Endothelial cell (in vitro differentiated cells): ENCODE data around the gene CAV2. TPM values are rescaled to one million over a fixed set of nuclear protein-coding genes. Genes with fewer than 3 reads are reported as not detected.

Experiments
- DNase-seq: peaks from one replicate; pipeline ENCODE4 v3.0.0; 2021; ENCODE audit warnings: low spot score
- H3K27ac Mint-ChIP-seq: one replicate; pipeline ENCODE4 v1.8.0; 2021; ENCODE audit warnings: mixed read lengths, inconsistent platforms; ENCODE audit not compliant: unreplicated experiment
- H3K27me3 Mint-ChIP-seq: one replicate; pipeline ENCODE4 v1.8.0; 2021; ENCODE audit warnings: mild to moderate bottlenecking, moderate library complexity, mixed read lengths, inconsistent platforms; ENCODE audit not compliant: unreplicated experiment
- H3K36me3 Mint-ChIP-seq: one replicate; pipeline ENCODE4 v1.8.0; 2021; ENCODE audit warnings: mild to moderate bottlenecking, low read depth, mixed read lengths, inconsistent platforms; ENCODE audit not compliant: unreplicated experiment
- H3K4me1 Mint-ChIP-seq: one replicate; pipeline ENCODE4 v1.8.0; 2021; ENCODE audit warnings: mild to moderate bottlenecking, mixed read lengths, inconsistent platforms; ENCODE audit not compliant: unreplicated experiment
- H3K4me3 Mint-ChIP-seq: one replicate; pipeline ENCODE4 v1.8.0; 2021; ENCODE audit warnings: mild to moderate bottlenecking, mixed read lengths, inconsistent platforms; ENCODE audit not compliant: unreplicated experiment
- H3K9me3 Mint-ChIP-seq: one replicate; pipeline ENCODE4 v1.8.0; 2021; ENCODE audit warnings: mixed read lengths, inconsistent platforms; ENCODE audit not compliant: unreplicated experiment
- CTCF ChIP-seq: fragments of 200-600 bp; sonication (generic); IDR thresholded peaks from one replicate; pipeline ENCODE4 v1.5.0; 2021; ENCODE audit warnings: antibody characterized with exemption; ENCODE audit not compliant: unreplicated experiment
- total RNA-seq: library from RNA; stranded (reverse); fragmentation: NEBNext Ultra II Directional; extraction: Animal tissue kit (Norgen Biotek cat#: 25700); gene quantifications from one replicate; pipeline ENCODE4 v1.2.1, GENCODE V29; 2021; ENCODE audit not compliant: unreplicated experiment

CAV2 gene
- total RNA-seq, 1 donor from 2014 or later, result 35.5 TPM

- H3K4me1 Mint-ChIP-seq, result no peaks in the 10 kb centered on the region
Measured at GRCh38 chr7:116534790-116535189, 35.3 kb downstream of the CAV2 start.

GRCh38 chr7:116535416-116535815 lies 35.9 kb downstream of the CAV2 start:
- no peaks in the 10 kb centered on the region for H3K9me3 Mint-ChIP-seq
- H3K4me1 Mint-ChIP-seq, result no peaks in the 10 kb centered on the region
- no peak for TF ChIP-seq CTCF
- H3K36me3 Mint-ChIP-seq, result peaks cover 17% of the 10 kb centered on the region
- no peaks in the 10 kb centered on the region for H3K27me3 Mint-ChIP-seq
- no peak overlapping the region for H3K27ac Mint-ChIP-seq
- H3K4me3 Mint-ChIP-seq, result no peak overlapping the region
- no peak for DNase-seq

More at GRCh38 chr7:116534790-116535189, 35.3 kb downstream of the CAV2 start:
- Mint-ChIP-seq H3K27ac (no peak overlapping the region), H3K27me3 (no peaks in the 10 kb centered on the region), H3K9me3 (no peaks in the 10 kb centered on the region), H3K4me3 (no peak overlapping the region), H3K36me3 (peaks cover 20% of the 10 kb centered on the region)
- DNase-seq, result no peak
- TF ChIP-seq CTCF, result no peak

- no peak for DNase-seq
- H3K36me3 Mint-ChIP-seq, result peaks cover 14% of the 10 kb centered on the region
- no peaks in the 10 kb centered on the region for H3K9me3 Mint-ChIP-seq
- H3K27ac Mint-ChIP-seq, result no peak overlapping the region
- TF ChIP-seq CTCF, result no peak
- no peak overlapping the region for H3K4me3 Mint-ChIP-seq
- peaks cover 3% of the 10 kb centered on the region for H3K4me1 Mint-ChIP-seq
- H3K27me3 Mint-ChIP-seq, result no peaks in the 10 kb centered on the region
Measured at GRCh38 chr7:116538138-116538537, 38.6 kb downstream of the CAV2 start.

- H3K36me3 Mint-ChIP-seq, result peaks cover 14% of the 10 kb centered on the region
- no peak overlapping the region for H3K27ac Mint-ChIP-seq
- no peaks in the 10 kb centered on the region for H3K9me3 Mint-ChIP-seq
- H3K4me1 Mint-ChIP-seq, result peaks cover 10% of the 10 kb centered on the region
- DNase-seq, result no peak
- no peak for TF ChIP-seq CTCF
- no peaks in the 10 kb centered on the region for H3K27me3 Mint-ChIP-seq
- H3K4me3 Mint-ChIP-seq, result no peak overlapping the region
Measured at GRCh38 chr7:116539879-116540278, 40.3 kb downstream of the CAV2 start.

GRCh38 chr7:116540743-116541142 lies 41.2 kb downstream of the CAV2 start:
- Mint-ChIP-seq H3K4me1 (peaks cover 17% of the 10 kb centered on the region), H3K36me3 (peaks cover 13% of the 10 kb centered on the region), H3K4me3 (no peak overlapping the region), H3K9me3 (no peaks in the 10 kb centered on the region), H3K27ac (no peak overlapping the region), H3K27me3 (no peaks in the 10 kb centered on the region)
- TF ChIP-seq CTCF, result no peak
- no peak for DNase-seq
